K562 (cell line): Measurements from ENCODE around the gene CPLX1.

Source experiments
- ARNT ChIP-seq, 2 experiments: fragments of 450-650 bp; IDR thresholded peaks; 2 replicates each; pipeline ENCODE4 v1.6.1; 2016; ENCODE audit warnings: mild to moderate bottlenecking in 1 of 2
- MAFK ChIP-seq: IDR thresholded peaks from 2 replicates; pipeline ENCODE4 v1.6.1; 2011; ENCODE audit warnings: low read length, improper control_type of control experiment
- NFIC ChIP-seq: fragments of 450-650 bp; IDR thresholded peaks from 2 replicates; pipeline ENCODE4 v1.6.1; 2017; ENCODE audit warnings: mild to moderate bottlenecking, inconsistent platforms
- POLR2A ChIP-seq: fragments of 450-650 bp; conservative IDR thresholded peaks from 2 replicates; pipeline ENCODE4 v1.6.1; 2016
- TCF7 ChIP-seq: sonication (generic); IDR thresholded peaks from 2 replicates; pipeline ENCODE4 v1.6.1; 2016; ENCODE audit warnings: antibody characterized with exemption, borderline replicate concordance

DNA sequence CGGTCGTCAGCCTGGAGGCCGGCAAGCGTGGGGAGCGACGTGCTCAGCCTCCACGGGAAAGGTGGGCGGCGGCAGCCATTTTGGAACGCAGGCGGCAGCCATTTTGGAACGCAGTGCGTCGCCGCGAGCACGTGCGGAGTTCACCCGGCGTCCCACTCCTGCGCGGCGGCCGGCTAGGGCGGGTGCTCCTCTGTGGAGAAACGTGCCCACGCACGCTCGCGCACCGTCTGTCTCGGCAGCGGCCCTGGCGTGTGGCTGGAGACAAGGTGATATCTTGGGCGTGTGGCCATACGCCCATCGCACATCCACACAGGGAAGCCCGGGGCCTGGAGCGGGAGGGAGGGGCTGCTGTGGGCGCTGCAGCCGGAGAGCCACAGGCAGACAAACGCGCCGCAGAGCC is 21.1 kb downstream of the CPLX1 start:
- no peak for TF ChIP-seq TCF7
- TF ChIP-seq MAFK: no peak
- no peak for TF ChIP-seq NFIC
- TF ChIP-seq ARNT (IDR thresholded peaks at IDR 0.05): no peak
- no peak for TF ChIP-seq POLR2A
